BLaER1 (cell line): ENCODE data around the gene SUMF1.
"Not testable (repeated sequence)": the region's sequence is repeated elsewhere in the genome, so short reads cannot be mapped to it uniquely, and the experiment has no call there.

Source experiments
- H3K27ac ChIP-seq: shearing (Covaris generic); formaldehyde crosslinking; 2 replicates; pipeline ENCODE4 v1.8.1; 2022
- H3K27me3 ChIP-seq: shearing (Covaris generic); formaldehyde crosslinking; 2 replicates; pipeline ENCODE4 v1.8.1; 2022
- H3K36me3 ChIP-seq: shearing (Covaris generic); formaldehyde crosslinking; 2 replicates; pipeline ENCODE4 v1.8.1; 2022
- H3K4me1 ChIP-seq: shearing (Covaris generic); formaldehyde crosslinking; 2 replicates; pipeline ENCODE4 v1.8.1; 2022
- H3K4me2 ChIP-seq: shearing (Covaris generic); formaldehyde crosslinking; 2 replicates; pipeline ENCODE4 v1.8.1; 2022
- H3K4me3 ChIP-seq: shearing (Covaris generic); formaldehyde crosslinking; 2 replicates; pipeline ENCODE4 v1.8.1; 2022
- H3K9ac ChIP-seq: shearing (Covaris generic); formaldehyde crosslinking; 2 replicates; pipeline ENCODE4 v1.8.1; 2022
- H3K9me3 ChIP-seq: shearing (Covaris generic); formaldehyde crosslinking; 2 replicates; pipeline ENCODE4 v1.8.1; 2022
- H4K20me1 ChIP-seq: shearing (Covaris generic); formaldehyde crosslinking; 2 replicates; pipeline ENCODE4 v1.8.1; 2022
- Cebpa-rat ChIP-seq: shearing (Covaris generic); IDR thresholded peaks from 2 replicates; pipeline ENCODE4 v1.8.1; 2022

The SUMF1 gene

DNA sequence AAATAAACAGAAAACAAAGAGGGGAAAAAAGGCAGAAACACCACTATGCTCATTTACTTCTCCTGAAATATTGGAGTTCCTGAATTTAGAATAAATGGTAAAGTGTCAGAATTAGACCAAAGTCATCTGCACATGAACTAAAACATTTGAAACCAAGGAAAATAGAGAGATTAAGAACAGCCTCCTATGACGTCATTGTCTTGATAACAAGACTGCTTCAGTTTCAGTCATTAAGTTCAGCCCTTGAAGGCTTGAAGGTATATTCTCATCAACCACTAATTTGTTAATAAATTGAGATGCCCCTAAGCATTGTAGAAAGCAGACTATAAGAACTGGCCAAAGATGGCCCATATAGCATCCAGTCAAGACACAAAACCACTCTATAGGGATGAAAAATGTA, 2.5 kb downstream of the SUMF1 start:
- Histone ChIP-seq H4K20me1 (no peaks in the 10 kb centered on the region), H3K9me3 (no peaks in the 10 kb centered on the region), H3K27ac (no peak overlapping the region), H3K4me2 (no peak overlapping the region), H3K27me3 (no peaks in the 10 kb centered on the region), H3K36me3 (no peaks in the 10 kb centered on the region), H3K4me1 (peaks cover 15% of the 10 kb centered on the region), H3K4me3 (no peak overlapping the region), H3K9ac (no peak overlapping the region)
- TF ChIP-seq Cebpa-rat, result no peak

- no peaks in the 10 kb centered on the region for H3K36me3 ChIP-seq
- no peak overlapping the region for H3K27ac ChIP-seq
- TF ChIP-seq Cebpa-rat, result no peak
- peaks cover 14% of the 10 kb centered on the region for H3K4me1 ChIP-seq
- H3K4me3 ChIP-seq, result no peak overlapping the region
- H3K4me2 ChIP-seq, result no peak overlapping the region
- no peaks in the 10 kb centered on the region for H4K20me1 ChIP-seq
- no peaks in the 10 kb centered on the region for H3K27me3 ChIP-seq
- H3K9me3 ChIP-seq, result no peaks in the 10 kb centered on the region
- H3K9ac ChIP-seq, result no peak overlapping the region
Observed at GRCh38 chr3:4462369-4463040, 4.6 kb downstream of the SUMF1 start.

DNA sequence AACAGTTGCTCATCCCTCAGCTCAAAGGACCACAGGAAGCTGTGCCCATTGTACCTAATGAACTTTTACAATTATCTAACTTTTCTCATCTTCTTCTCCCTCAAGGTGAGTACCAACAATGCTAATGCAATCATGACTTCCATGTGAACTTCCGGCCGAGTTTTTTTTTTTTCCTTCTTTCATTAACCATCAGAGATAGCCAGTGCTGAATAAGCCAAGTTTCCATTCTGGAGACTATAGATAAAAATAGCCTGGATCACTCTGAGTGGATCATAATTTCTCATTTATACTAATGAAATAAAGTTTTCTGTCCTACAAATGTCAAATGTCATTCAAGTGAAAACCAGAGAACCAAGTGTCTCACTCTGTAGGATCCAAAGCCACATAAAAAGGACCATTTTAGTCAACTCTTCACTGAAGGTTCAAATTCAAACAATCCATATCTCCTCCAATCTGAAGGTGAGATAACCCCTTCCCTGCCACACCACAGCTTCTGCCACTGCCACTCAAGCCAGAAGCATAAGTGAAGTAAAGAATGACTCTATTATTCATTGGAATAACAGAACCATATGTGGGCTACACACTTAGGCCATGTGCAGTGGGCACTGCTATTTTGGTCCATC, 5.5 kb downstream of the SUMF1 start:
- Histone ChIP-seq H3K36me3 (no peaks in the 10 kb centered on the region), H3K4me3 (no peak overlapping the region), H3K4me1 (peaks cover 11% of the 10 kb centered on the region), H3K27ac (no peak overlapping the region), H3K9me3 (no peaks in the 10 kb centered on the region), H4K20me1 (no peaks in the 10 kb centered on the region), H3K27me3 (no peaks in the 10 kb centered on the region), H3K9ac (no peak overlapping the region), H3K4me2 (no peak overlapping the region)
- no peak for TF ChIP-seq Cebpa-rat

DNA sequence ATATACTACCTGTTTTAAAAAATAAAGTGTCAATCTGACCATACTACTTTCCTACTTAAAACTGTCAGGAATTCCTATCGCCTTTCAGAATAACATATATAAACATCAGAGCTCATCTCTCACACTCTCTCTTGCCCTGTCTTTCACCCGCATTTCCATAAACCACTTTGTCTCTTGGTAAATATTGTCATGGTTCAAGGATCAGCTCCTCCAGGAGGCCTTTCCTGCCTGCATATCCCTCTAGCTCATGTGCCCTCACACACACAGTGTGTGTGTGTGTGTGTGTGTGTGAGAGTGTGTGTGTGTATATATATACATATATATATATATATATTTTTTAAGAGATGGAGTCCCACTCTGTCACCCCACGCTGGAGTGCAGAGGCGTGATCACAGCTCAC, 6.7 kb downstream of the SUMF1 start:
- H3K27me3 ChIP-seq, result no peaks in the 10 kb centered on the region
- H3K36me3 ChIP-seq, result no peaks in the 10 kb centered on the region
- TF ChIP-seq Cebpa-rat, result no peak
- no peaks in the 10 kb centered on the region for H3K9me3 ChIP-seq
- H3K4me2 ChIP-seq, result no peak overlapping the region
- no peak overlapping the region for H3K9ac ChIP-seq
- H3K27ac ChIP-seq, result no peak overlapping the region
- H3K4me1 ChIP-seq, result no peaks in the 10 kb centered on the region
- no peaks in the 10 kb centered on the region for H4K20me1 ChIP-seq
- H3K4me3 ChIP-seq, result no peak overlapping the region

GRCh38 chr3:4458961-4459360, 8.1 kb downstream of the SUMF1 start:
- H4K20me1 ChIP-seq, result no peaks in the 10 kb centered on the region
- H3K4me3 ChIP-seq, result no peak overlapping the region
- no peak overlapping the region for H3K27ac ChIP-seq
- H3K4me1 ChIP-seq, result no peaks in the 10 kb centered on the region
- no peaks in the 10 kb centered on the region for H3K36me3 ChIP-seq
- no peaks in the 10 kb centered on the region for H3K9me3 ChIP-seq
- no peak overlapping the region for H3K4me2 ChIP-seq
- no peaks in the 10 kb centered on the region for H3K27me3 ChIP-seq
- H3K9ac ChIP-seq, result no peak overlapping the region
- TF ChIP-seq Cebpa-rat, result no peak

- not testable (repeated sequence) for H3K9ac ChIP-seq, H3K27ac ChIP-seq, H3K9me3 ChIP-seq, H3K36me3 ChIP-seq, H3K4me2 ChIP-seq, H4K20me1 ChIP-seq, H3K27me3 ChIP-seq, H3K4me1 ChIP-seq, H3K4me3 ChIP-seq
Observed at GRCh38 chr3:4456780-4457179, 10.3 kb downstream of the SUMF1 start.

- Histone ChIP-seq H3K36me3 (peaks cover 9% of the 10 kb centered on the region; the same call in 1 of the 2 replicates), H3K4me2 (no peak overlapping the region), H3K27ac (no peak overlapping the region), H3K27me3 (no peaks in the 10 kb centered on the region), H3K4me3 (no peak overlapping the region), H3K4me1 (no peaks in the 10 kb centered on the region), H4K20me1 (no peaks in the 10 kb centered on the region), H3K9ac (no peak overlapping the region), H3K9me3 (no peaks in the 10 kb centered on the region)
- TF ChIP-seq Cebpa-rat, result no peak
Observed at GRCh38 chr3:4454142-4454541, 12.9 kb downstream of the SUMF1 start.

DNA sequence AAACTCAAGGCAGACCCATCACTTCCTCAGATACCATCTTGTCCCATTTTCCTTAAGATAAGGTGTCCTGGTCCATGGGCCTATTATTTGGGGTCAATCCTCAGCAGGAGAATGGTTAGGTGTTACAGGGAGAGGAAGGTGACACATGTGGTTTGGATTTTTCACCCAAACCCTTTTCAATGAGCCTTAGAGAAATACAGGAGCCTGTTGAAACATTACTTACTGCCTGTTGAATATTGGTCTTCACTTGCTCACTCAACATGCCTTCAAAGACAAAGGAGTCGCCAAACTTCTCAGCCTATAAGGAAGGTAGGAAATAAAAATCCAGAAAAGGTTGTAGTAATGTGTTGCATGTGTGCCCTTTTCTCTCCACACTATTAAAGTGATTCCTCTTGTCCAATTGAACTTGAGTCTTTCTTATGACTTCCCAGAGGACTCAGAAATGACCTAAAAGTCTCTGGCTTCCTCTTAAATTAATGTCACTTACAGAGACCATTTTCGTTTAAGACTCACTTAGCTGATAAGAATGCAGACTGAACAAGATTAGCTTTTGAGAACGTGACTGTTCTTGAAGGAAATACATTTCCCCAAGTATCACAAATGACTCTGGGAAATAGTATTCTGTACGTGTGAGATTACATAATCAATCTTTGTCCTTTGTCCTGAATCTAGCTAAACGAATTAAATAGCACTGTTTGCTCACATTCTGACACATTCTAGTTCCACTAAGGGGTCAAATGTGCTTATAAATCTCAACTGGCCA, 17.8 kb downstream of the SUMF1 start:
- no peaks in the 10 kb centered on the region for H4K20me1 ChIP-seq
- peaks cover 34% of the 10 kb centered on the region for H3K36me3 ChIP-seq
- no peak overlapping the region for H3K4me3 ChIP-seq
- TF ChIP-seq Cebpa-rat, result no peak
- H3K9me3 ChIP-seq, result no peaks in the 10 kb centered on the region
- H3K27me3 ChIP-seq, result no peaks in the 10 kb centered on the region
- H3K27ac ChIP-seq, result no peak overlapping the region
- no peak overlapping the region for H3K9ac ChIP-seq
- H3K4me2 ChIP-seq, result no peak overlapping the region
- H3K4me1 ChIP-seq, result no peaks in the 10 kb centered on the region

GRCh38 chr3:4448187-4448586, 18.9 kb downstream of the SUMF1 start:
- no peaks in the 10 kb centered on the region for H4K20me1 ChIP-seq
- H3K4me3 ChIP-seq, result no peak overlapping the region
- no peak for TF ChIP-seq Cebpa-rat
- peaks cover 34% of the 10 kb centered on the region for H3K36me3 ChIP-seq
- H3K4me1 ChIP-seq, result no peaks in the 10 kb centered on the region
- no peak overlapping the region for H3K4me2 ChIP-seq
- no peaks in the 10 kb centered on the region for H3K27me3 ChIP-seq
- no peak overlapping the region for H3K9ac ChIP-seq
- no peak overlapping the region for H3K27ac ChIP-seq
- H3K9me3 ChIP-seq, result no peaks in the 10 kb centered on the region

GRCh38 chr3:4447295-4447999, 19.6 kb downstream of the SUMF1 start:
- Histone ChIP-seq H3K27ac (no peak overlapping the region), H3K4me3 (no peak overlapping the region), H3K9me3 (no peaks in the 10 kb centered on the region), H3K9ac (no peak overlapping the region), H4K20me1 (no peaks in the 10 kb centered on the region), H3K4me1 (no peaks in the 10 kb centered on the region), H3K4me2 (no peak overlapping the region), H3K27me3 (no peaks in the 10 kb centered on the region), H3K36me3 (peaks cover 34% of the 10 kb centered on the region)
- no peak for TF ChIP-seq Cebpa-rat
